ENCODE results near the gene C1orf21.
"Not testable (repeated sequence)": the region's sequence is repeated elsewhere in the genome, so short reads cannot be mapped to it uniquely, and the experiment has no call there.

The C1orf21 gene

DNA sequence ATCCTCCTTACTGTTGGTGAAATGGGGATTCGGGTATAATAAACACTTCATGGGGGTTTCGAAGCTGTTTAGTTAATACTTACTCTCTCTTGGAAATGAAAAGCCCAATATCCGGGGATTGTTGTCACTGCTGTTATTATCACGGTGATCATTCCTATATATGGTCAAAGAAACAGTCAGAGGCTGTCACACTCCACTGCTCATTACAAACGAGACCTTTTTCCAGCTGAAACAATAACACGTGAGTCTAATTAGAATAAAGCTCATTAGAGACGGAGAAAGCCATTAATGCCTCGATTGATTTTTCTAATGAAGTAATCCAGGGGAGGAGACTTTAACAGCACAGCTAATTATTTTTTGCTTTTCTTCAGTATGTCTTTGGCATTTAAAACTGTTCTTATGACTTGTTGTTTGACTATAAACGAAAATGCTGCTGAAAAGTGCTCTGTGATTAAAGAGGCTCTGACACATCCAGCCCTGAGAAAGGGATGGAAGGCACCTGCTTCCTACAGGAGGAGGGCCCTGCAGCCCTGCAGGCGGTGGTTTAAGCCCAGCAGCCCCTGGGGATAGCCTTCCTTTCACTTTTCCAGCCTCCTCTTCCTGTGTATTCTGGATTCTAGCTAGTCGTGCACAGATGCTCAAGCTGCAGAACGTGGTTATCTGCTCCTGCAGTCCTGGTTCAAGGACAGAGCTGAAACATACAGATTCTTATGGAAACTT lies 224.2 kb downstream of the C1orf21 start:
- DNase-seq = no peak

DNA sequence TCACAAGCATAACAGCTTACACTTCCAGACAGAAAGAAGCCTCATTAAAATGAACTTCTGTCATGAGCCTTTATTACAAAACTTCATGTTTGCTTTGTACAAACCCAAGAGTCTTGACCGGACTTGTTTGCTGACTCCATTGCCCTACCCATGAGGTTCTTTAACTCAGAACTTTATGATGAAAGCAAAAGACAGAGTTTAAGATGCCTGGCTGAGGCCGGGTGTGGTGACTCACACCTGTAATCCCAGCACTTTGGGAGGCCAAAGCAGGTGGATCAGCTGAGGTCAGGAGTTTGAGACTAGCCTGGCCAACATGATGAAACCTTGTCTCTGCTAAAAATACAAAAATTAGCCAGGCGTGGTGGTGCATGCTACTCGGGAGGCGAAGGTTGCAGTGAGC lies 225.4 kb downstream of the C1orf21 start:
- DNase-seq = not testable (repeated sequence)

DNA sequence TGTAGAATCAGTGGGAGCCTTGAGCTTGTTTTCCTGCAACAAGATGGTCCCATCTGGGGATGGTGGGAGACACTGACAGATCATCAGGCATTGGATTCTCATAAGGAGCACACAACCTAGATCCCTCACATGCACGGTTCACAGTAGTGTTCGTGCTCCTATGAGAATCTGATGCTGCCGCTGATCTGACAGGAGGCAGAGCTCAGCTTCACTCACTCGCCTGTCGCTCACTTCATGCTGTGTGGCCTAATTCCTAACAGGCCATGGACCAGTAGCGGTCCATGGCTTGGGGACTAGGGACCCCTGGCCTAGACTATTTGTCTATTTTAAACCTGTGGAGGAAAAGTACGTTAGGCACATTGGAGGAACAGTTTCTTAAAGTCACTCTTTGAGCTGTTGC lies 227.8 kb downstream of the C1orf21 start:
- no peak for DNase-seq

- DNase-seq = no peak
Measured at GRCh38 chr1:184615301-184615700, 228.5 kb downstream of the C1orf21 start.

- DNase-seq = no peak
Measured at GRCh38 chr1:184616504-184616903, 229.7 kb downstream of the C1orf21 start.

- no peak for DNase-seq
Measured at GRCh38 chr1:184617433-184618029, 230.7 kb downstream of the C1orf21 start.

DNA sequence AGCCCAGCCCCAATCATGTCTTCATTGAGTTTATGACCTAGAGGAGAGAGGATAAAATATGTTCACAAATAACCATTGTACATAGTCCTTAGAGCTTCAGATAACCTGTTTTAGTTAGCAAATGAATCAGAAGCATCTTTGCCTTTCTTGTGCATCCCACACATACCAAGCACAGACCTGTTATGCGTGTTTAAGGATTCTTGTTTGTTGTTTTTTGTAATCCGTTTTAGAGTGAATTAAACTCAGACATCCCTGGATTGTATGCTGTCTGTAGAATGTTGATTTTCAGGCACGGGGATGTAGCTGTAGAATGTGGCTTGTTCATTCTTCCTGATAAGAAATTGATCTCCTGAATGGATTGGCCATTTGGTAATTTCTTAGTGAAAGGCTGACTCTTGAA lies 232.0 kb downstream of the C1orf21 start:
- no peak for DNase-seq

GRCh38 chr1:184620469-184620868 lies 233.6 kb downstream of the C1orf21 start:
- no peak for DNase-seq

- DNase-seq = no peak
Measured at GRCh38 chr1:184621260-184621659, 234.4 kb downstream of the C1orf21 start.

GRCh38 chr1:184622136-184622823 lies 235.5 kb downstream of the C1orf21 start:
- no peak for DNase-seq

DNA sequence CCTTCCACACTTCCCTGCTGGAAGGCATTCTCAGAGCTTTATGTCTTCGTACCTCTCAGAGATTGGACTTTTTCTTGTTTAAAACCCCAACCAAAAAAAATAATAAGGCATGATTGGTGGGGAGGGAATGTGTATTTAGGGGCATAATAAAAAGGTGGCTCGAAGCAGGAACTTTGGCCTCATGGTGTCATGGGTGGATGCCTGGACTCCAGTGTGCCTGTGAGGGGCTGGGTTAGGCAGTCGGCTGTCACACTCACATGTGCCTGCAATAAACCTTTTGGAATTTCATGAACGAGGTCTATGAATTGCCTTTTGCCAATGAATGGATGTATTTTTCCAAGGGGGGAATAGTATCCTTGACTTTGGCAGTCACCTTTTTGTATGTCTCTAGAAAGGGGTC lies 236.6 kb downstream of the C1orf21 start:
- no peak for DNase-seq

DNA sequence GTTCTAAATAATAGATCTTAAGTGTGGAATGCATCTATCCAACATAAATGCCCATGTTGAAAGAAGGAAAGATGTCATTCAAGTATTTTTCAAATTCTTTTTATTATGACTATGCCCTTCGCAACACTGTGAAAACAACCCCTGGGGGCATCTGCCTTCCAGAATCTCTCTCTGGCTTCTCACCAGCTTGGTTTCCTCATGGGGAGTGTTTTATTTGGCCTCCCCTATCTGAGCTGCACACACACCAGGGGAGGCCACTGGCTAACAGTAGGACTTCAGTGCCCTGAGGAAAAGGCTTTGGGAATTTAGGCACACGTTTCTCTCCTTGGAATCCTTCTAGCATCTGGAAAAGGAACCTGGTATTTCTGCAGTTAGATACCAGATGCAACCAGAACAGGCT lies 237.2 kb downstream of the C1orf21 start:
- DNase-seq = no peak

GRCh38 chr1:184624626-184625025 lies 237.8 kb downstream of the C1orf21 start:
- DNase-seq = no peak

DNA sequence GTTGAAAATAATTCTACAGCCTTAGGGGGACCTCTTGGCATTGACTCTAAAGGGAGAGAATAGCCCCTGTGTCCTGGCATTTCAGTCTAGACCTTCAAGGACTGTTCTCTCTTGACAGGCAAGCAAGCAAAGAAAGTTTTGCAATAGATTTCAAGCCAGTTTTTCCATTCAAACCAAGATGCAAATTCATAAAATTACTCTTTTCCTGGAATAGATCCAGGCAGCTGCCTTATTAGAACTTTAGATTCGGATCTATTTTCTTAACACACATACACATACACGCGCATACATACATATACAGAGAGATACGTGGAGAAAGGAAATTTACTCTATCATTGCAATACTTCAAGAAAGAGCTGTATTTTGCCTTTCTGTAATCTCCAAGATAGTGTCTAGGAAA lies 238.4 kb downstream of the C1orf21 start:
- no peak for DNase-seq

DNA sequence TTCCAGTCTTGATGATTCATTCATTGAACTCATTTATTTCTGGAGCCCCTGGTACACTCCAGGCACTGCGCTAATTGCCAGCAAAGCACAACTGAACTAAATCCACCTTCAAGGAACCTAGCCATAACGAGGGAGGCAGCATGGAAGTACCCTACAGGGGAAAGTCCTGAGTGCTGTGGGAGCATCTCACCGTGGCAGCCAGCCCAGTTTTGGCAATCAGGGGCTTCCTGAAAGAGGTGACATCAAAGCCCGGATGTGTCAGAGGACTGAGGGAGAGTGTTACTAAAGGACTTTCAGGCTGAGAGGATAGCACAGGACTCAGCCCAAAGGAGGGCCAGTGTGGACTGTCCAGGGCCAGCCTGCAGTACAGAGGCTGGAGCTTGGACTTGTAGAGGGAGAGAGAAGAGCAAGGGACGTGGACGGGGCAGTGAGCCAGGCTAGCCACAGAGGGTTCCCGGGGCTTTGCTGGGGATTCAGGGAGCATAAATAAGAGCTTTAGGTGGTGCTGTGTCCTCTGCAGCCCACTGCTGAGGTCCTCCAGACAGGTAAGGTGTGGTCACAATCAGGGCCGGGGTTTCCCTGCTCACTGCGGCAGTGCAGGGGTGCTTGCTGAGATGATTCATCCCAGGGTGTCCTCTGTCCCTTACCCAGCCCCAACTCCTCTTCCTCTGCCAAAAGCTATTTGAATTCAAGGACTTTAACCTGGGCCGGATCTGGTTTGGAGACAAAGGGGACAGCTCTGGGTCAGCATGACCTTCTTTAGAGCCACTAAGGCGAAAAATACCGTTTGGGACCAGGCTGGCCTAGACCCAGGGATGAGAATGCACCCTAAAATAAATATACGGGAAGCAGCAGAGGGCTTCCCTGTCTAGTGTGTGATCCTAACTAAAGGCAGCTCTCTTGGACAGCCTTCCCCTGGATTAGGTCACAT lies 239.5 kb downstream of the C1orf21 start:
- no peak for DNase-seq

DNA sequence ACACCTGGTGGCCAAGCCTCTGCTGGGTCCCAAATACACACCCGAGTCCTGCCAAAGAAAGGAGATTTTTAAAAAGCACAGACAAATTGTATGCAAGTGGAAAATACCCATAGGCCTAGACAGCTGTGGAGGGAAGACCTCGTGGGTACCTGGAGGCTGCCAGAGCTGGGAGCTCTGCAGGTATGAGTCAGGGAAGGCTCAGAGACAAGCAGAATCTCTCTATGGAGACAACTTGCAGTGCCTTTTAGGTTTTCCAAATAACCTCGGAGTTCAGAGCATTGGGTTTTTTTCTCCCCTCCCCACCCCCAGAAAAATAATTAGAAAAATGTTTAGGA lies 240.1 kb downstream of the C1orf21 start:
- DNase-seq = no peak

GRCh38 chr1:184629266-184629665 lies 242.4 kb downstream of the C1orf21 start:
- DNase-seq = no peak

GRCh38 chr1:184630679-184631060 lies 243.8 kb downstream of the C1orf21 start:
- no peak for DNase-seq

DNA sequence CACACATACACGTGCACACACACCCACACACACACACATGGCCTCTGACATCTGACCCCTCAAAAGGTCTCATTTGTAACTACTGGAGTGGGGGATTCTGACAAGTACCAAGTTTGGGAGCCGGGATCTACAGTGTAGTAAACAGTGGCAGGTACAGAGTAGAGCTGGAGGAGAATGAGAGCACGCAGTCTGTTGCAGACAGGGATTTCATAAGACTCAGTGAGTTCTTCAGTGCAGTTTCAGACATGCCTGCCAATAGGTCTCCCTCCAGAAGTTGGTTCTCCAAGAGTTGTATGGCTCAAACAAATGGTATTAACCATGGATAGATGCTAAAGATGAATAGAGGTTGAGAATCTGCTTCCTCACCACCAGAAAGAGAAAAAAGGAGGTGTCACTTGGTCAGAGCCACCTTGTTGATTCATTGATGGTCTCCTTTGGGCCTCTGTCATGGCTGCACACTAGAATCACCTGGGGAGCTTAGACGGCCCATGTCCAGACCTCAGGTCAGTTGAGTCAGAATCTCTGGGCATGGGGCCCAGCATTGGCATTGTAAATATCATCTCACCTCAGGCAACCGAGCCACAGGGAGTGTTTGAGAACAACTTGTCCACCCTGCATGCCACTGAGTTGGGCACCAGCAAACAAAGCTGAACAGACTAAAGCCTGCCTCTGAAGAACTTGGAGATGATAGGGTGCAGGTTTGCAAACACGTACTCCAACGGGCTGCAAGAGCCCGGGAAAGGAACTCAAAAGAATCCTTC lies 245.8 kb downstream of the C1orf21 start:
- no peak for DNase-seq

- no peak for DNase-seq
Measured at GRCh38 chr1:184633785-184634184, 247.0 kb downstream of the C1orf21 start.

GRCh38 chr1:184634296-184634695 lies 247.5 kb downstream of the C1orf21 start:
- no peak for DNase-seq

DNA sequence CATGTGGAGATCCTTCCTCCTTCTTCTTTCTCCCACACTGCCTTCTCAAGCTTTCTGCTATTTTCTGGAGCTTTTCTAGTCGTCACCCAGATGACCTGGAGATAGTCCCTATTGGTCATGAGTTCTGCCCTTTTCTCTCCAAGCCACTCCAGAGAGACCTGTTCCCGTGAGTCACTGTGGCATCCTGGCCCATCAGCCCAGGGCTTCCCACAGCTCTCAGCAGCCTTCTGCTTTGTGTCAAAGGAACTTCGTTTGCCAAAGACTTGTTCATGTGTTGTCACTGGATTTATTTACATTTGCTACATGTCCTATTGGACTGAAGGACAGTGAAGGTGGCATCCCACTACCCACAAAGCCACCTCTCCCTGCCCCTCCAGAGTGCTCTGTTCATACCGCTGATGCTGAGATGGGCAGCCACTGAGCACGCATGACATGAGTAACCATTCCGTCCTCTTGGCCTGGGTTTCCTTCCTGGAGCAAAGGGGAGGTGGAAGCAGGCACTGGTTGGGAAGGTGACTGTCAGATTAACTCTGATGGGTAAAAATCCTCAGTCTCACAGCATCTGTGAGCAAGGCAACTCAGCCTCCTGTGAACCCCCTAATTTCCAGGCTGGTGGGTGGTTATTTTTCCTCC lies 248.6 kb downstream of the C1orf21 start:
- DNase-seq = no peak
